Measurements from ENCODE around the gene MROH9. TPM values are rescaled to one million over a fixed set of nuclear protein-coding genes. Genes with fewer than 3 reads are reported as not detected.

The MROH9 gene
- total and polyA plus RNA-seq, 2 of the 13 experiments (the other 11 are each of a cell fraction or from before 2014, with no cell fraction given), result not detected

GRCh38 chr1:171062902-171063301, 127.6 kb downstream of the MROH9 start:
- no peaks in the 10 kb centered on the region; a peak in 1 of 5 replicates for H3K27me3 ChIP-seq (ENCODE audit: control insufficient read depth in 1 of 2, insufficient read depth in 2 of 2, low read length in 2 of 2)
- H4K20me1 ChIP-seq (ENCODE audit: insufficient read depth, low read length), result no peaks in the 10 kb centered on the region
- WGBS (ENCODE audit: low lambda C conversion rate), result 23% methylated on average over 4 of the region's 4 CpGs
- in situ Hi-C loops (cut with HindIII; ENCODE audit: extremely low pct_ligation_motif_present, low pct_unique_long_range_greater_than_20kb) (no loop called here), intact Hi-C loops (cut with micrococcal nuclease; ENCODE audit: unreplicated experiment) (no loop called here)
- BruUV-seq (replicated peaks), result no TSS peak
- no peaks in the 10 kb centered on the region for H3K4me1 ChIP-seq (ENCODE audit: insufficient read depth, low read length)
- no peaks in the 10 kb centered on the region for H3K79me2 ChIP-seq (ENCODE audit: insufficient read depth, low read length)
- no peak overlapping the region for H3K4me3 ChIP-seq (replicated peaks in 1 of 3; ENCODE audit: insufficient read depth in 1 of 3, low read depth in 2 of 3, low read length in 3 of 3)
- no peak for FAIRE-seq
- ATAC-seq, result no peak
- no peaks in the 10 kb centered on the region for H3K36me3 ChIP-seq (replicated peaks in 1 of 2; ENCODE audit: control insufficient read depth in 1 of 2, insufficient read depth in 2 of 2, low read length in 2 of 2)
- H3K27ac ChIP-seq (ENCODE audit: extremely low read length, insufficient read depth, low read length), result no peak overlapping the region
- TF ChIP-seq ZNF10 (CRISPR knock-in tag; IDR thresholded peaks at IDR 0.05; ENCODE audit: borderline replicate concordance, low read depth) (no peak), NFE2L2 (IDR thresholded peaks at IDR 0.05; ENCODE audit: low read length) (no peak), MBD4 (IDR thresholded peaks at IDR 0.05; ENCODE audit: borderline replicate concordance, low read length) (no peak), ZNF264 (CRISPR knock-in tag; IDR thresholded peaks at IDR 0.05) (no peak), BORCS8-MEF2B (CRISPR knock-in tag; IDR thresholded peaks at IDR 0.05) (no peak), KLF12 (CRISPR knock-in tag; IDR thresholded peaks at IDR 0.05; ENCODE audit: borderline replicate concordance) (no peak), NR2C2 (CRISPR knock-in tag; IDR thresholded peaks at IDR 0.05; ENCODE audit: borderline replicate concordance) (no peak), CCAR2 (optimal IDR thresholded peaks at IDR 0.05; ENCODE audit: low read depth, low read length) (no peak), ZBTB2 (CRISPR knock-in tag; IDR thresholded peaks at IDR 0.05; ENCODE audit: low read depth) (no peak), MYNN (CRISPR knock-in tag; IDR thresholded peaks at IDR 0.05; ENCODE audit: low read depth) (no peak), SNAPC5 (CRISPR knock-in tag; IDR thresholded peaks at IDR 0.05; ENCODE audit: borderline replicate concordance) (no peak), ELF1 (CRISPR knock-in tag; IDR thresholded peaks at IDR 0.05) (no peak)
- H3K9ac ChIP-seq (ENCODE audit: insufficient read depth, low read depth, low read length), result no peak overlapping the region
- H3K4me2 ChIP-seq (ENCODE audit: low read depth, low read length), result no peak overlapping the region
- CTCF ChIA-PET (ENCODE audit: low intra/inter-chr PET ratio, low total read pairs), result no interaction called here
- DNase-seq (ENCODE audit: low spot score), result no peak
- H2AFZ ChIP-seq (ENCODE audit: low read length), result no peak overlapping the region
- POLR2A ChIA-PET, result no interaction called here
- no peaks in the 10 kb centered on the region for H3K9me3 ChIP-seq (ENCODE audit: low read length)
